C4-2B (cell line): ENCODE results near the gene CTIF.

Experiments
- CTCF ChIP-seq: fragments of 450-650 bp; conservative IDR thresholded peaks from 2 replicates; pipeline ENCODE4 v1.5.1; 2017; ENCODE audit warnings: mild to moderate bottlenecking
- ZFX ChIP-seq: fragments of 450-650 bp; IDR thresholded peaks from 2 replicates; pipeline ENCODE4 v1.6.1; 2017

- TF ChIP-seq CTCF (no peak), ZFX (no peak)
Measured at GRCh38 chr18:48645427-48646002, 106.7 kb downstream of the CTIF start.
